DOHH2 (cell line): ENCODE results near the gene LHFPL5.

Source experiments
- CTCF ChIP-seq: fragments of 200-600 bp; sonication (generic); IDR thresholded peaks from one replicate; pipeline ENCODE4 v1.5.1; 2014; ENCODE audit warnings: antibody characterized with exemption, mild to moderate bottlenecking, low read depth, low read length; ENCODE audit not compliant: poor library complexity, severe bottlenecking
- EZH2phosphoT487 ChIP-seq: fragments of 200-600 bp; sonication (generic); IDR thresholded peaks from 2 replicates; pipeline ENCODE4 v1.6.1; 2017; ENCODE audit warnings: borderline replicate concordance, mild to moderate bottlenecking, antibody characterized with exemption, low read length, moderate library complexity, mixed read lengths

DNA sequence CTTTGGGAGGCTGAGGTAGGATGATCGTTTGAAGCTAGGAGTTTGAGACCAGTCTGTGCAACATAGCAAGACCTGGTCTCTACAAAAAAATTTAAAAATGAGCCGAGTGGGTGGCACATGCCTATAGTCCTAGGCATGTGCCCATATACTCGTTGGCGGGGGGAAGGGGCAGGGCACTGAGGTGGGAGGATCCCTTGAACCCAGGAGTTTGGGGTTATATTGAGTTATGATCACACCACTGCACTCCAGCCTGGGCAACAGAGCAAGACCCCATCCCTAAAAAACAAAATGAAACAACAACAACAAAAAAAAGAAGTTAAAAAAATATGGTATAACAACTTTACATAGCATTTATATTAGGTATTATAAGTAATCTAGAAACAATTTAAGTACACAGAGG, 47.8 kb downstream of the LHFPL5 start:
- no peak for TF ChIP-seq CTCF
- no peak for TF ChIP-seq EZH2phosphoT487
